ENCODE data around the gene NXN. TPM values are rescaled to one million over a fixed set of nuclear protein-coding genes. Genes with fewer than 3 reads are reported as not detected.
"Not testable (repeated sequence)": the region's sequence is repeated elsewhere in the genome, so short reads cannot be mapped to it uniquely, and the experiment has no call there.

Gene NXN
- total RNA-seq, 2 donors from 2014 or later = 2.6 to 16.3 TPM

DNA sequence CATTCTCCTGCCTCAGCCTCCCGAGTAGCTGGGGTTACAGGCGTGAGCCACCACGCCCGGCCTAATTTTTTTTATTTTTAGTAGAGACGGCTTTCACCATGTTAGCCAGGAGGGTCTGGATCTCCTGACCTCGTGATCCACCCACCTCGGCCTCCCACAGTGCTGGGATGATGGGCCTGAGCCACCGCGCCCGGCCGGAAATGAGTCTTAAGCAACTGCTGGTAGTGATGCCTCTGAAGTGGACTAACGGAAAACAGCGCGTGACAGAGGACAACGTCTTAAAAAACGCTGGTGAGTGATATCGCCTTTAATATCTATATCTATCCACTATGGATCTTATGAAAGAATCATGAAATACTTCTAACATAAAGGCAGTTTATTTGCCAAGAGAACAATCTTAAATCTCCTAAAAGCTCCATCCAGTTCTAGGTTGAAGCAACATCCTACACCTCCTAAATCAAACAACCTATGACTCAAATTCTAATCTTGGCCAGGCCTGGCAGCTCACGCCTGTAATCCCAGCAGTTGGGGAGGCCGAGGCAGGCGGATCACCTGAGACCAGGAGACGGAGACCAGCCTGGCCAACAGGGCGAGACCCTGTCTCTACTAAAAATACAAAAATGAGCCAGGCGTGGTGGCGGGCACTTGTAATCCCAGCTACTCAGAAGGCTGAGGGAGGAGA is 69.8 kb downstream of the NXN start:
- H3K9ac ChIP-seq (ENCODE audit: low read depth in 2 of 2, low read length in 2 of 2) = no peak overlapping the region
- TF ChIP-seq CTCF (IDR thresholded peaks at IDR 0.05) = no peak
- H3K4me1 ChIP-seq = no peaks in the 10 kb centered on the region

DNA sequence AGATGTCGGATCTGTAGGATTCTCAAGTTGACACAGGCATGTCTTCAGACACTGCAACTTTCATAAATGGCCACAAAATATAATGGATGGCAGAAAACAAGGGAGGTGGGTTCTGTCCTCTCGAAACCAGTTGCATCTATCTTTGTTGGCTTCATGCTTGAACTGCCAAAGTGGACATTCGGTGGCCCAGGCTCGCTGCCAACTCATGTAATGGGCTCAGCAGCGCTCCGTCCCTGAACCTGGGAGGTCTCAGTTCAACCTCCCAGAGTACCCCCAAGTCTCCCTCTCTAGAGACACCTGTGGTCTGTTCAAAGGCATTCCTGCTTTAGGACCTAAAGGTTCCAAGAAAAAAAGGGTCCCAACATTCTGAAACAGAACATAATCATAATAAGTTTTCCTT is 71.9 kb downstream of the NXN start:
- Histone ChIP-seq H3K9ac (ENCODE audit: low read depth in 2 of 2, low read length in 2 of 2) (no peak overlapping the region), H3K4me1 (no peaks in the 10 kb centered on the region), H3K27me3 (no peaks in the 10 kb centered on the region), H3K4me3 (no peak overlapping the region), H3K9me3 (no peaks in the 10 kb centered on the region), H3K36me3 (no peaks in the 10 kb centered on the region), H3K27ac (no peak overlapping the region)
- no peak for TF ChIP-seq CTCF (IDR thresholded peaks at IDR 0.05)
- intact Hi-C loops (cut with DNase I) = no loop called here
- DNase-seq = no peak

More for the DNA sequence above, 69.8 kb downstream of the NXN start:
- Histone ChIP-seq H3K36me3 (no peaks in the 10 kb centered on the region), H3K9me3 (no peaks in the 10 kb centered on the region), H3K4me3 (no peak overlapping the region), H3K27me3 (no peaks in the 10 kb centered on the region), H3K27ac (no peak overlapping the region)
- DNase-seq = no peak
- intact Hi-C loops (cut with DNase I) = no loop called here

GRCh38 chr17:905708-906107 is 73.9 kb downstream of the NXN start:
- H3K9ac ChIP-seq (ENCODE audit: low read depth in 2 of 2, low read length in 2 of 2); H3K4me1 ChIP-seq; H3K27ac ChIP-seq; intact Hi-C loops (cut with DNase I); DNase-seq; H3K27me3 ChIP-seq; H3K9me3 ChIP-seq; H3K4me3 ChIP-seq; H3K36me3 ChIP-seq: not testable (repeated sequence)

- Histone ChIP-seq H3K9me3 (no peaks in the 10 kb centered on the region), H3K9ac (ENCODE audit: low read depth in 2 of 2, low read length in 2 of 2) (no peak overlapping the region), H3K27ac (no peak overlapping the region), H3K36me3 (no peaks in the 10 kb centered on the region), H3K27me3 (no peaks in the 10 kb centered on the region), H3K4me3 (no peak overlapping the region), H3K4me1 (no peaks in the 10 kb centered on the region)
- no peak for DNase-seq
- intact Hi-C loops (cut with DNase I) = no loop called here
- no peak for TF ChIP-seq CTCF (IDR thresholded peaks at IDR 0.05)
Observed at GRCh38 chr17:903691-904481, 75.7 kb downstream of the NXN start.

- no peak for DNase-seq
- Histone ChIP-seq H3K9ac (ENCODE audit: low read depth in 2 of 2, low read length in 2 of 2) (no peak overlapping the region), H3K9me3 (no peaks in the 10 kb centered on the region), H3K27me3 (no peaks in the 10 kb centered on the region), H3K27ac (no peak overlapping the region), H3K4me3 (no peak overlapping the region), H3K36me3 (no peaks in the 10 kb centered on the region), H3K4me1 (no peaks in the 10 kb centered on the region)
- no peak for TF ChIP-seq CTCF (IDR thresholded peaks at IDR 0.05)
- intact Hi-C loops (cut with DNase I) = no loop called here
Observed at GRCh38 chr17:902463-902862, 77.1 kb downstream of the NXN start.

DNA sequence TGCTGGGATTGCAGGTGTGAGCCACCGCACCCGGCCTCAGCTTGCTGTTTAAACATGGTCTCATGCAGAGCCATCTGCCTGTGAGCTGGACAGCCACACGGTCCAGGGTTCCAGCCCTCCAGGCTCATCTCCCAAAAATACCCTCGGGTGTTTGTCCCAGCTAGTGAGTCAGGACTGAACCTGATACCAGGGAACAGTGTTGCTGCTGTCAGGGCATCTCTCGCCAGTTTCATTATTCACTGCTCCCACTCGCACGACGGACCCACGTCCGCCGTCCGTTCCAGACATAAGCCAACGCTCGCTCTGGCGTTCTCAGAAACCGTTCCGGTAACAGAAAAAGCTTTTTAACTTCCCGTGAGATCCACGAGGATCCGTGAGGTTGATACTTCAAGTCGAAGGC is 77.6 kb downstream of the NXN start:
- no peak for TF ChIP-seq CTCF (IDR thresholded peaks at IDR 0.05)
- Histone ChIP-seq H3K9me3 (no peaks in the 10 kb centered on the region), H3K27ac (peak overlapping the region; percentile 22), H3K9ac (ENCODE audit: low read depth in 2 of 2, low read length in 2 of 2) (no peak overlapping the region), H3K4me1 (no peaks in the 10 kb centered on the region), H3K36me3 (no peaks in the 10 kb centered on the region), H3K4me3 (no peak overlapping the region), H3K27me3 (no peaks in the 10 kb centered on the region)
- intact Hi-C loops (cut with DNase I) = no loop called here
- DNase-seq = no peak
